Measurements from ENCODE around the gene BBLN.

DNA sequence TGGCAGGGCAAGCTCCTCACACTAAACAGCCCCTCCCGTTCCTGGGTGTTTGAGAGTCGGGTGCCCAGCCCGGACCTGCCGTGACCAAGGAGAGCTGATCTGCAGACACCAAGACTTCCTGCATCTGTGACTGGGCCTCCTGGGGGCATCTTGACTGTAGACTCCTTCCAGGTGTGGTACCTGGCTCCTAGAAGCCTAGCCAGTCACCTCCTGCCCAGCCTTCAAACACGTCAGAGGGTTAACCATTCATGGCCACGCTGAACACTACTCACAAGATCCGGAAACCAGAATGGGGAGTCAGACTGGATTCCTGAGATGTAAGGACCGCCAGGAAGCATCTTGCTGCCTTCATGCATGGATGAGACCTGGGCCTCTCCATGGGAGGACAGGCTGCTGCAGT lies 14.5 kb upstream of the BBLN start:
- TF ChIP-seq, protein P1, sequence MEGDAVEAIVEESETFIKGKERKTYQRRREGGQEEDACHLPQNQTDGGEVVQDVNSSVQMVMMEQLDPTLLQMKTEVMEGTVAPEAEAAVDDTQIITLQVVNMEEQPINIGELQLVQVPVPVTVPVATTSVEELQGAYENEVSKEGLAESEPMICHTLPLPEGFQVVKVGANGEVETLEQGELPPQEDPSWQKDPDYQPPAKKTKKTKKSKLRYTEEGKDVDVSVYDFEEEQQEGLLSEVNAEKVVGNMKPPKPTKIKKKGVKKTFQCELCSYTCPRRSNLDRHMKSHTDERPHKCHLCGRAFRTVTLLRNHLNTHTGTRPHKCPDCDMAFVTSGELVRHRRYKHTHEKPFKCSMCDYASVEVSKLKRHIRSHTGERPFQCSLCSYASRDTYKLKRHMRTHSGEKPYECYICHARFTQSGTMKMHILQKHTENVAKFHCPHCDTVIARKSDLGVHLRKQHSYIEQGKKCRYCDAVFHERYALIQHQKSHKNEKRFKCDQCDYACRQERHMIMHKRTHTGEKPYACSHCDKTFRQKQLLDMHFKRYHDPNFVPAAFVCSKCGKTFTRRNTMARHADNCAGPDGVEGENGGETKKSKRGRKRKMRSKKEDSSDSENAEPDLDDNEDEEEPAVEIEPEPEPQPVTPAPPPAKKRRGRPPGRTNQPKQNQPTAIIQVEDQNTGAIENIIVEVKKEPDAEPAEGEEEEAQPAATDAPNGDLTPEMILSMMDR (IDR thresholded peaks at IDR 0.05; ENCODE audit: insufficient read depth, low read length), result no peak
- no peak for TF ChIP-seq POLR2AphosphoS5 (IDR thresholded peaks at IDR 0.05; ENCODE audit: low read depth)
- TF ChIP-seq, protein P2, sequence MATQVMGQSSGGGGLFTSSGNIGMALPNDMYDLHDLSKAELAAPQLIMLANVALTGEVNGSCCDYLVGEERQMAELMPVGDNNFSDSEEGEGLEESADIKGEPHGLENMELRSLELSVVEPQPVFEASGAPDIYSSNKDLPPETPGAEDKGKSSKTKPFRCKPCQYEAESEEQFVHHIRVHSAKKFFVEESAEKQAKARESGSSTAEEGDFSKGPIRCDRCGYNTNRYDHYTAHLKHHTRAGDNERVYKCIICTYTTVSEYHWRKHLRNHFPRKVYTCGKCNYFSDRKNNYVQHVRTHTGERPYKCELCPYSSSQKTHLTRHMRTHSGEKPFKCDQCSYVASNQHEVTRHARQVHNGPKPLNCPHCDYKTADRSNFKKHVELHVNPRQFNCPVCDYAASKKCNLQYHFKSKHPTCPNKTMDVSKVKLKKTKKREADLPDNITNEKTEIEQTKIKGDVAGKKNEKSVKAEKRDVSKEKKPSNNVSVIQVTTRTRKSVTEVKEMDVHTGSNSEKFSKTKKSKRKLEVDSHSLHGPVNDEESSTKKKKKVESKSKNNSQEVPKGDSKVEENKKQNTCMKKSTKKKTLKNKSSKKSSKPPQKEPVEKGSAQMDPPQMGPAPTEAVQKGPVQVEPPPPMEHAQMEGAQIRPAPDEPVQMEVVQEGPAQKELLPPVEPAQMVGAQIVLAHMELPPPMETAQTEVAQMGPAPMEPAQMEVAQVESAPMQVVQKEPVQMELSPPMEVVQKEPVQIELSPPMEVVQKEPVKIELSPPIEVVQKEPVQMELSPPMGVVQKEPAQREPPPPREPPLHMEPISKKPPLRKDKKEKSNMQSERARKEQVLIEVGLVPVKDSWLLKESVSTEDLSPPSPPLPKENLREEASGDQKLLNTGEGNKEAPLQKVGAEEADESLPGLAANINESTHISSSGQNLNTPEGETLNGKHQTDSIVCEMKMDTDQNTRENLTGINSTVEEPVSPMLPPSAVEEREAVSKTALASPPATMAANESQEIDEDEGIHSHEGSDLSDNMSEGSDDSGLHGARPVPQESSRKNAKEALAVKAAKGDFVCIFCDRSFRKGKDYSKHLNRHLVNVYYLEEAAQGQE (IDR thresholded peaks at IDR 0.05; ENCODE audit: insufficient replicate concordance, low read depth), result no peak
- no peak for TF ChIP-seq SPI1 (IDR thresholded peaks at IDR 0.05; ENCODE audit: borderline replicate concordance, low read depth)
- TF ChIP-seq GABPA (IDR thresholded peaks at IDR 0.05; ENCODE audit: low read depth), result no peak
